OCI-LY7 (cell line): ENCODE results near the gene NAA60. TPM values are rescaled to one million over a fixed set of nuclear protein-coding genes. Genes with fewer than 3 reads are reported as not detected.

Experiments
- BruUV-seq: library from RNA; stranded (reverse); fragments of 400-500 nt; replicated peaks from 2 replicates; lab custom pipeline; 2021; lab: Mats Ljungman, UMichigan
- CTCF ChIA-PET: fragments of 300-600 bp; sonication (Branson Sonifier 250); formaldehyde crosslinking; loops from one replicate; lab custom pipeline; 2022; ENCODE audit warnings: antibody characterized with exemption; ENCODE audit not compliant: unreplicated experiment; lab: Charles Lee
- POLR2A ChIA-PET: fragments of 300-600 bp; sonication (Branson Sonifier 250); formaldehyde crosslinking; loops from one replicate; lab custom pipeline; 2022; ENCODE audit warnings: antibody characterized with exemption; lab: Charles Lee
- DNase-seq: peaks from one replicate; pipeline ENCODE4 v3.0.0-alpha.2; 2015; ENCODE audit warnings: low spot score
- H2AFZ ChIP-seq: fragments of 200-600 bp; sonication (generic), shearing (Covaris generic); 2 replicates; pipeline ENCODE4 v1.6.1; 2014; ENCODE audit warnings: mild to moderate bottlenecking, antibody characterized with exemption, low read length, moderate library complexity
- H3K27ac ChIP-seq: fragments of 200-600 bp; sonication (generic); 2 replicates; pipeline ENCODE4 v1.5.1; 2014; ENCODE audit warnings: mixed run types, low read depth, mild to moderate bottlenecking, moderate library complexity, low read length, inconsistent platforms; ENCODE audit not compliant: poor library complexity, severe bottlenecking
- H3K36me3 ChIP-seq: fragments of 200-600 bp; sonication (generic); 2 replicates; pipeline ENCODE4 v1.6.1; 2014; ENCODE audit warnings: mild to moderate bottlenecking, antibody characterized with exemption, low read length, moderate library complexity, mixed read lengths; ENCODE audit not compliant: insufficient read depth
- H3K4me1 ChIP-seq: fragments of 200-600 bp; sonication (generic); 2 replicates; pipeline ENCODE4 v1.5.1; 2014; ENCODE audit warnings: mild to moderate bottlenecking, low read length; ENCODE audit not compliant: insufficient read depth, poor library complexity, severe bottlenecking
- H3K4me2 ChIP-seq: fragments of 200-600 bp; sonication (generic); 2 replicates; pipeline ENCODE4 v1.6.1; 2014; ENCODE audit warnings: mild to moderate bottlenecking, low read length
- H3K4me3 ChIP-seq: fragments of 200-600 bp; sonication (generic); 2 replicates; pipeline ENCODE4 v1.5.1; 2014; ENCODE audit warnings: mild to moderate bottlenecking, low read depth, low read length; ENCODE audit not compliant: poor library complexity, severe bottlenecking
- H3K79me2 ChIP-seq: fragments of 200-600 bp; sonication (generic); 2 replicates; pipeline ENCODE4 v1.6.1; 2016; ENCODE audit warnings: low read depth, mild to moderate bottlenecking, low read length, moderate library complexity, mixed read lengths; ENCODE audit not compliant: insufficient read depth
- H3K9me2 ChIP-seq: fragments of 200-600 bp; sonication (generic); 2 replicates; pipeline ENCODE4 v1.6.1; 2016; ENCODE audit warnings: mild to moderate bottlenecking, low read length, mixed read lengths; ENCODE audit not compliant: insufficient read depth
- H3K9me3 ChIP-seq: fragments of 200-600 bp; sonication (generic); 2 replicates; pipeline ENCODE4 v1.6.1; 2014; ENCODE audit warnings: mild to moderate bottlenecking, mixed run types, low read length, mixed read lengths
- H4K20me1 ChIP-seq: fragments of 200-600 bp; sonication (generic); 2 replicates; pipeline ENCODE4 v1.6.1; 2014; ENCODE audit warnings: mild to moderate bottlenecking, antibody characterized with exemption, low read length, moderate library complexity, mixed read lengths; ENCODE audit not compliant: insufficient read depth
- CTCF ChIP-seq: fragments of 200-600 bp; sonication (generic); conservative IDR thresholded peaks from 2 replicates; pipeline ENCODE4 v1.5.1; 2014; ENCODE audit warnings: mild to moderate bottlenecking, antibody characterized with exemption, low read length, moderate library complexity, mixed read lengths
- EZH2phosphoT487 ChIP-seq: fragments of 200-600 bp; sonication (generic); IDR thresholded peaks from 2 replicates; pipeline ENCODE4 v1.6.1; 2018; ENCODE audit warnings: low read depth, borderline replicate concordance, mild to moderate bottlenecking, mixed run types, antibody characterized with exemption, low read length, moderate library complexity, mixed read lengths
- intact Hi-C: fragments of 100-400 bp; cut with micrococcal nuclease; formaldehyde crosslinking; loops from one replicate; pipeline ENCODE4 v1.10.0; 2022; ENCODE audit not compliant: unreplicated experiment
- total RNA-seq, 2 experiments: library from RNA; depleted of rRNA in 1 of 2; stranded (reverse); fragments of >200 nt in 1 of 2; shearing (Covaris generic) in 1 of 2; gene quantifications; 2 replicates each; pipeline ENCODE4 v1.2.3, GENCODE V29; 2014 to 2022

The NAA60 gene
- total RNA-seq, 2 experiments from 2014 or later, result 24.8 to 40.1 TPM

GRCh38 chr16:3520413-3520812 lies 76.9 kb downstream of the NAA60 start:
- no peak for DNase-seq
- TF ChIP-seq CTCF, result no peak
- no peak for TF ChIP-seq EZH2phosphoT487
- Histone ChIP-seq H3K4me3 (no peak overlapping the region), H3K36me3 (peaks cover 16% of the 10 kb centered on the region; the same call in 1 of the 2 replicates), H4K20me1 (no peaks in the 10 kb centered on the region), H3K9me3 (no peaks in the 10 kb centered on the region), H3K79me2 (no peaks in the 10 kb centered on the region), H2AFZ (no peak overlapping the region), H3K9me2 (no peaks in the 10 kb centered on the region), H3K27ac (no peak overlapping the region), H3K4me1 (peaks cover 8% of the 10 kb centered on the region), H3K4me2 (no peak overlapping the region)
- intact Hi-C loops, result no loop called here
- ChIA-PET POLR2A (interaction anchor here (0.6 kb wide), 1 partner anchor 47 kb away, joined by 4 read pairs; no protein-coding TSS in a partner anchor), CTCF (no interaction called here)
- no TSS peak for BruUV-seq

GRCh38 chr16:3520841-3521240 lies 77.4 kb downstream of the NAA60 start:
- Histone ChIP-seq H3K27ac (no peak overlapping the region), H3K4me2 (no peak overlapping the region), H3K36me3 (peaks cover 15% of the 10 kb centered on the region; the same call in 1 of the 2 replicates), H4K20me1 (no peaks in the 10 kb centered on the region), H3K79me2 (no peaks in the 10 kb centered on the region), H3K9me3 (no peaks in the 10 kb centered on the region), H2AFZ (no peak overlapping the region), H3K4me3 (no peak overlapping the region), H3K9me2 (no peaks in the 10 kb centered on the region), H3K4me1 (peaks cover 12% of the 10 kb centered on the region)
- TF ChIP-seq CTCF (no peak), EZH2phosphoT487 (no peak)
- DNase-seq, result no peak
- ChIA-PET POLR2A (no interaction called here), CTCF (no interaction called here)
- no TSS peak for BruUV-seq
- intact Hi-C loops, result no loop called here

GRCh38 chr16:3523281-3523680 lies 79.8 kb downstream of the NAA60 start:
- CTCF ChIA-PET, result no interaction called here
- H3K4me3 ChIP-seq, result no peak overlapping the region
- no peaks in the 10 kb centered on the region for H4K20me1 ChIP-seq
- BruUV-seq, result no TSS peak
- no peaks in the 10 kb centered on the region for H3K79me2 ChIP-seq
- peaks cover 31% of the 10 kb centered on the region for H3K4me1 ChIP-seq
- H3K27ac ChIP-seq, result no peak overlapping the region
- no peak overlapping the region for H2AFZ ChIP-seq
- H3K36me3 ChIP-seq, result peaks cover 12% of the 10 kb centered on the region; the same call in 1 of the 2 replicates
- no peaks in the 10 kb centered on the region for H3K9me2 ChIP-seq
- no peak for DNase-seq
- POLR2A ChIA-PET, result no interaction called here
- H3K4me2 ChIP-seq, result no peak overlapping the region
- intact Hi-C loops, result no loop called here
- no peak for TF ChIP-seq CTCF
- no peak for TF ChIP-seq EZH2phosphoT487
- H3K9me3 ChIP-seq, result no peaks in the 10 kb centered on the region
